ENCODE measurements around the gene ZNF296.

The ZNF296 gene

DNA sequence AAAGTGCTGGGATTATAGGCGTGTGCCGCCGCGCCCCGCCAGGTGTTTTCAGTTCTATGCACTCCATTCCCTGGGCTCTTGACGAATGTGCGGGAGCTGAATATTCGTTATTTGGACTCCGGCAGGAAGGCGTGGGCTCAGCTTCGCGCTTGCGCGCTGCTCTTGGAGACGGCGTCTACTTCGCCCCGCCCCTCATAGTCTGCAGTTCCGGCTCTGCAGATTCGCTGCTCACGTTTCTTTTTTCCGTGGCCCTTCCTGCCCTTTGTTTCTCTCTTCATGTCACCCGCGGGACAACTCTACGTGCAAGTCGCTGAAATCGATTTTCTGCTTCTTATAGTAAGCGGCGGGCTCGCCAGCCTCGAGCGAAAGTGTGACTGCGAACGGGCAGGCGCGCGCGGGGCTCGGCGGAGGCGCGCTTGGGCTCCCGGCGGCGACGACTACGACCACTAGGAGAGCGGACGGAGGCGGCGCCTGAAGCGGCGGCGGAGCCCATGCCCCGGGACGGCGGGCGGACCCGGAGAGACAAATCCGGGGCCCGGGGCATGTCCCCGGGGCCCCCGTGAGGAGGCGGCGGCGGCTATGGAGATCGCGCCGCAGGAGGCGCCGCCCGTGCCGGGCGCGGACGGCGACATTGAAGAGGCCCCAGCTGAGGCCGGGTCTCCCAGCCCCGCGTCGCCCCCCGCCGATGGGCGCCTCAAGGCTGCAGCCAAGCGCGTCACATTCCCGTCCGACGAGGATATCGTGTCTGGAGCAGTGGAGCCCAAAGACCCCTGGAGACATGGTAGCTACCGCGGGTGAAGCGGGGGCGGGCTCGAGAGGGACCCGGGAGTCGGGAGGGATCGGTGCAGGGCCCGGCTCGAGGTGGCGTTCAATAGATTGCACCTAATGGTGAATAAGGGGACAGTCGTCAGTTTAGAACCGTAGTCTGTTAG, 16.7 kb upstream of the ZNF296 start, which contains the start of gene PPP1R37:
Gene PPP1R37 (plus strand): TSS at position 433 of the 932 bp plus-strand sequence. CDS start 147 bp downstream, at position 580.
- Histone ChIP-seq H3K79me2 (ENCODE audit: low read length) (peaks cover 55% of the 10 kb centered on the region), H3K27me3 (replicated peaks; ENCODE audit: insufficient read depth, low read length) (no peaks in the 10 kb centered on the region), H3K4me2 (ENCODE audit: low read depth, low read length) (peak within 1 kb of the TSS; percentile 98), H3K4me1 (ENCODE audit: low read length) (peaks cover 10% of the 10 kb centered on the region), H3K9me3 (replicated peaks; ENCODE audit: insufficient read depth, low read length) (no peaks in the 10 kb centered on the region), H4K20me1 (ENCODE audit: insufficient read depth, low read length) (no peaks in the 10 kb centered on the region; the same call in 1 of the 2 replicates), H3F3A (ENCODE audit: insufficient read depth, low read length) (peaks cover 26% of the 10 kb centered on the region), H3K4me3 (ENCODE audit: low read length) (peak within 1 kb of the TSS; percentile 89), H3K36me3 (replicated peaks; ENCODE audit: insufficient read depth, low read length) (0 out of 2 replicates have a peak, but pooled peaks cover 3% of the 10 kb centered on the region), H3K9me2 (replicated peaks; ENCODE audit: insufficient read depth, low read length) (no peaks in the 10 kb centered on the region), H3K27ac (ENCODE audit: low read length) (peak within 1 kb of the TSS; percentile 91), H2AFZ (ENCODE audit: low read length) (peak within 1 kb of the TSS; percentile 89), H3K9ac (ENCODE audit: low read length) (peak within 1 kb of the TSS; percentile 99)
- TF ChIP-seq CTCF (IDR thresholded peaks at IDR 0.05; ENCODE audit: low read length) (peak; percentile 14; the same call in 1 of the 2 replicates), EZH2phosphoT487 (IDR thresholded peaks at IDR 0.05; ENCODE audit: low read length) (no peak)
- DNase-seq = peak; percentile 99

GRCh38 chr19:45091031-45091923, 15.0 kb upstream of the ZNF296 start:
- Histone ChIP-seq H3F3A (ENCODE audit: insufficient read depth, low read length) (peaks cover 26% of the 10 kb centered on the region), H3K27me3 (replicated peaks; ENCODE audit: insufficient read depth, low read length) (no peaks in the 10 kb centered on the region), H3K9me2 (replicated peaks; ENCODE audit: insufficient read depth, low read length) (no peaks in the 10 kb centered on the region), H4K20me1 (ENCODE audit: insufficient read depth, low read length) (no peaks in the 10 kb centered on the region; the same call in 1 of the 2 replicates), H3K27ac (ENCODE audit: low read length) (peak overlapping the region; percentile 91), H3K4me3 (ENCODE audit: low read length) (peak overlapping the region; percentile 89), H3K79me2 (ENCODE audit: low read length) (peaks cover 43% of the 10 kb centered on the region), H2AFZ (ENCODE audit: low read length) (peak overlapping the region; percentile 60; the same call in 1 of the 2 replicates), H3K4me1 (ENCODE audit: low read length) (peaks cover 10% of the 10 kb centered on the region), H3K9ac (ENCODE audit: low read length) (peak overlapping the region; percentile 99), H3K4me2 (ENCODE audit: low read depth, low read length) (peak overlapping the region; percentile 66; the same call in 1 of the 2 replicates), H3K36me3 (replicated peaks; ENCODE audit: insufficient read depth, low read length) (0 out of 2 replicates have a peak, but pooled peaks cover 3% of the 10 kb centered on the region), H3K9me3 (replicated peaks; ENCODE audit: insufficient read depth, low read length) (no peaks in the 10 kb centered on the region)
- TF ChIP-seq CTCF (IDR thresholded peaks at IDR 0.05; ENCODE audit: low read length) (no peak), EZH2 (optimal IDR thresholded peaks at IDR 0.05; ENCODE audit: low read depth, low read length) (no peak), EZH2phosphoT487 (IDR thresholded peaks at IDR 0.05; ENCODE audit: low read length) (no peak)
- DNase-seq = peak; percentile 98

DNA sequence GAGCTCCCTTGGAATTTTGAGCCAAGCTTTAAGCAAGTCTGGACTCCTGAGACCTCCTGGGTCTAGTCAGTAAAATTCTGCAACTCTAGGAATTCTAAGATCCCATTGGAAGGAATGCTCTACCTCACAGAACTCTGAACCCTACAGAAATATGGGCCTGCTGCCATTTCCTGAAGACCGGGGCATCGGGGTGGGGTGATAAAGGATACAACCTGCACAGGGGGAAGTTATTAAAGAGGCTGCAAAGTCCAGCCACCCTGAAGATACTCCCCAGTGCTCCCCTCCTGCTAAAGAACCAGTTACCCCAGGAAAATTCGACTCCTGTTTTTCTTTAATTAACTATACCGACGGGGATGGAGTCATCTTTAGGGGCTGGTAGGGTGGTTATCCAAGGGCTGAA, 14.3 kb upstream of the ZNF296 start:
- Histone ChIP-seq H3K27ac (ENCODE audit: low read length) (no peak overlapping the region), H3K9me2 (replicated peaks; ENCODE audit: insufficient read depth, low read length) (no peaks in the 10 kb centered on the region), H3K36me3 (replicated peaks; ENCODE audit: insufficient read depth, low read length) (0 out of 2 replicates have a peak, but pooled peaks cover 3% of the 10 kb centered on the region), H3K4me2 (ENCODE audit: low read depth, low read length) (no peak overlapping the region), H3K27me3 (replicated peaks; ENCODE audit: insufficient read depth, low read length) (no peaks in the 10 kb centered on the region), H3K9me3 (replicated peaks; ENCODE audit: insufficient read depth, low read length) (no peaks in the 10 kb centered on the region), H3K4me1 (ENCODE audit: low read length) (peaks cover 10% of the 10 kb centered on the region), H3K79me2 (ENCODE audit: low read length) (peaks cover 36% of the 10 kb centered on the region), H3K9ac (ENCODE audit: low read length) (no peak overlapping the region), H2AFZ (ENCODE audit: low read length) (no peak overlapping the region), H3F3A (ENCODE audit: insufficient read depth, low read length) (peaks cover 26% of the 10 kb centered on the region), H4K20me1 (ENCODE audit: insufficient read depth, low read length) (no peaks in the 10 kb centered on the region), H3K4me3 (ENCODE audit: low read length) (no peak overlapping the region)
- no peak for DNase-seq
- TF ChIP-seq CTCF (IDR thresholded peaks at IDR 0.05; ENCODE audit: low read length) (no peak), EZH2 (optimal IDR thresholded peaks at IDR 0.05; ENCODE audit: low read depth, low read length) (no peak), EZH2phosphoT487 (IDR thresholded peaks at IDR 0.05; ENCODE audit: low read length) (no peak)

All from MM.1S (cell line).